ENCODE data around the gene STT3B.

Gene STT3B

GRCh38 chr3:31523543-31523942, 9.2 kb upstream of the STT3B start:
- no peak for TF ChIP-seq TAF1 (IDR thresholded peaks at IDR 0.05; ENCODE audit: borderline replicate concordance, insufficient read depth, low read length)
- TF ChIP-seq, protein P1, sequence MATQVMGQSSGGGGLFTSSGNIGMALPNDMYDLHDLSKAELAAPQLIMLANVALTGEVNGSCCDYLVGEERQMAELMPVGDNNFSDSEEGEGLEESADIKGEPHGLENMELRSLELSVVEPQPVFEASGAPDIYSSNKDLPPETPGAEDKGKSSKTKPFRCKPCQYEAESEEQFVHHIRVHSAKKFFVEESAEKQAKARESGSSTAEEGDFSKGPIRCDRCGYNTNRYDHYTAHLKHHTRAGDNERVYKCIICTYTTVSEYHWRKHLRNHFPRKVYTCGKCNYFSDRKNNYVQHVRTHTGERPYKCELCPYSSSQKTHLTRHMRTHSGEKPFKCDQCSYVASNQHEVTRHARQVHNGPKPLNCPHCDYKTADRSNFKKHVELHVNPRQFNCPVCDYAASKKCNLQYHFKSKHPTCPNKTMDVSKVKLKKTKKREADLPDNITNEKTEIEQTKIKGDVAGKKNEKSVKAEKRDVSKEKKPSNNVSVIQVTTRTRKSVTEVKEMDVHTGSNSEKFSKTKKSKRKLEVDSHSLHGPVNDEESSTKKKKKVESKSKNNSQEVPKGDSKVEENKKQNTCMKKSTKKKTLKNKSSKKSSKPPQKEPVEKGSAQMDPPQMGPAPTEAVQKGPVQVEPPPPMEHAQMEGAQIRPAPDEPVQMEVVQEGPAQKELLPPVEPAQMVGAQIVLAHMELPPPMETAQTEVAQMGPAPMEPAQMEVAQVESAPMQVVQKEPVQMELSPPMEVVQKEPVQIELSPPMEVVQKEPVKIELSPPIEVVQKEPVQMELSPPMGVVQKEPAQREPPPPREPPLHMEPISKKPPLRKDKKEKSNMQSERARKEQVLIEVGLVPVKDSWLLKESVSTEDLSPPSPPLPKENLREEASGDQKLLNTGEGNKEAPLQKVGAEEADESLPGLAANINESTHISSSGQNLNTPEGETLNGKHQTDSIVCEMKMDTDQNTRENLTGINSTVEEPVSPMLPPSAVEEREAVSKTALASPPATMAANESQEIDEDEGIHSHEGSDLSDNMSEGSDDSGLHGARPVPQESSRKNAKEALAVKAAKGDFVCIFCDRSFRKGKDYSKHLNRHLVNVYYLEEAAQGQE (IDR thresholded peaks at IDR 0.05; ENCODE audit: insufficient read depth in 1 of 2, low read depth in 2 of 2, low read length in 2 of 2), result no peak

GRCh38 chr3:31525532-31525931, 7.2 kb upstream of the STT3B start:
- TF ChIP-seq POLR2AphosphoS5 (IDR thresholded peaks at IDR 0.05; ENCODE audit: low read depth, low read length) (no peak), FOXP2 (optimal IDR thresholded peaks at IDR 0.05; ENCODE audit: borderline replicate concordance, extremely low read depth, extremely low read length, insufficient read depth) (no peak), SIN3A (IDR thresholded peaks at IDR 0.05; ENCODE audit: borderline replicate concordance, insufficient read depth, low read length) (no peak), TAF1 (IDR thresholded peaks at IDR 0.05; ENCODE audit: borderline replicate concordance, insufficient read depth, low read length) (no peak)
- TF ChIP-seq, protein P1 (IDR thresholded peaks at IDR 0.05; ENCODE audit: insufficient read depth in 1 of 2, low read depth in 2 of 2, low read length in 2 of 2), result no peak

GRCh38 chr3:31529421-31529820, 3.3 kb upstream of the STT3B start:
- TF ChIP-seq TAF1 (IDR thresholded peaks at IDR 0.05; ENCODE audit: borderline replicate concordance, insufficient read depth, low read length) (no peak), FOXP2 (optimal IDR thresholded peaks at IDR 0.05; ENCODE audit: borderline replicate concordance, extremely low read depth, extremely low read length, insufficient read depth) (no peak), SIN3A (IDR thresholded peaks at IDR 0.05; ENCODE audit: borderline replicate concordance, insufficient read depth, low read length) (no peak), POLR2AphosphoS5 (IDR thresholded peaks at IDR 0.05; ENCODE audit: low read depth, low read length) (no peak)
- TF ChIP-seq, protein P1 (IDR thresholded peaks at IDR 0.05; ENCODE audit: insufficient read depth in 1 of 2, low read depth in 2 of 2, low read length in 2 of 2), result no peak

GRCh38 chr3:31530039-31530959, 2.4 kb upstream of the STT3B start:
- TF ChIP-seq FOXP2 (optimal IDR thresholded peaks at IDR 0.05; ENCODE audit: borderline replicate concordance, extremely low read depth, extremely low read length, insufficient read depth), result no peak
- no peak for TF ChIP-seq POLR2AphosphoS5 (IDR thresholded peaks at IDR 0.05; ENCODE audit: low read depth, low read length)
- TF ChIP-seq SIN3A (IDR thresholded peaks at IDR 0.05; ENCODE audit: borderline replicate concordance, insufficient read depth, low read length), result no peak
- TF ChIP-seq, protein P1 (IDR thresholded peaks at IDR 0.05; ENCODE audit: insufficient read depth in 1 of 2, low read depth in 2 of 2, low read length in 2 of 2), result no peak

All from PFSK-1 (cell line).